NOMO-1 (cell line): ENCODE data around the gene HJV.

Experiments
- DNase-seq, 2 experiments: peaks; one replicate each; lab custom pipeline; 2025; ENCODE audit not compliant: unreplicated experiment in 2 of 2; lab: John Stamatoyannopoulos, UW

The HJV gene

DNA sequence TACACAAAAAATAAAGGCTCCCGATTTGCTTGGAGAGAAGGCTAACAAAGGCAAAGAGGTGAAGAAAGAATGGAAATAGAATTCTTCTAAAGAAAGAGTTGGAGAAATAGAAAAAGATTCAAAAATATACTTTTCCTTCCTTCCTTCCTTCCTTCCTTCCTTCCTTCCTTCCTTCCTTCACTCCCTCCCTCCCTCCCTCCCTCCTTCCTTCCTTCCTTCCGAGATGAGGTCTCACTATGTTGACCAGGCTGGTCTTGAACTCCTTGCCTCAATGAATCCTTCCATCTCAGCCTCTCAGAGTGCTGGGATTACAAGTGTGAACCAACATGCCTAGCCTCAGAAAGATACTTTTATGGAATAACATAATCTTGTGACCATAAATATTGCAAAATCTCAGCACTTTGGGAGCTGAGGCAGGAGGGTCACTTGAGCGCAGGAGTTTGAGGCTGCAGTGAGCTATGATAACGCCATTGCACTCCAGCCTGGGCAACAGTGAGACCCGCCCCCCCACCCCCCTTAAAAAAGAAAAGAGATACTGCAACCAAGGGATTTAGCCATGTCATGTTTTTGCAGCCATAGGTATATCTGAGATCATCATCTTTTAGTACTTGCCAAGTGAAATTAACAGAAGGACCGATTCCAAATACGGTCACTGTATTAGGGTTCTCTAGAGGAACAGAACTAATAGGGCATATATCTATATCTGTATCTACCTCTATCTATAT is 1.0 kb upstream of the HJV start:
- DNase-seq = no peak

DNA sequence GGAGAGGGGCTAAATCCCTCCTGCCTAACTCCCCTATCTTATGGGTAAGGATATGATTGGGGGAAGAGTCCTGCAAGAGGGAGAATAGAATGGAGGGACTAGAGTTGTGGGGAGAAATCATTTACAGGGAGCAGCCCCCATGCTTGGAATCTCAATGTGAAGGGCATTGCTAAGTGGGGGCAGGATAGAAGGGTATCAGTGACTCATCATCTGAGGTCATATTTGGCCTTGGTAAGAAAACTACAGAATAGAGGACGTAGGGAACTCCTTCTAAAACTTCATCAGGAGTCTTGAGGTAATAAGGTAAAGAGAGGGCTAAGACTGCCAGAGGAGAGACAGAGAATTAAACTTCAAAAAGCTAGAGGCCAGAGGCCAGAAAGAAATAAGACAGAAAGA is 487 bp downstream of the HJV start:
- DNase-seq = no peak

DNA sequence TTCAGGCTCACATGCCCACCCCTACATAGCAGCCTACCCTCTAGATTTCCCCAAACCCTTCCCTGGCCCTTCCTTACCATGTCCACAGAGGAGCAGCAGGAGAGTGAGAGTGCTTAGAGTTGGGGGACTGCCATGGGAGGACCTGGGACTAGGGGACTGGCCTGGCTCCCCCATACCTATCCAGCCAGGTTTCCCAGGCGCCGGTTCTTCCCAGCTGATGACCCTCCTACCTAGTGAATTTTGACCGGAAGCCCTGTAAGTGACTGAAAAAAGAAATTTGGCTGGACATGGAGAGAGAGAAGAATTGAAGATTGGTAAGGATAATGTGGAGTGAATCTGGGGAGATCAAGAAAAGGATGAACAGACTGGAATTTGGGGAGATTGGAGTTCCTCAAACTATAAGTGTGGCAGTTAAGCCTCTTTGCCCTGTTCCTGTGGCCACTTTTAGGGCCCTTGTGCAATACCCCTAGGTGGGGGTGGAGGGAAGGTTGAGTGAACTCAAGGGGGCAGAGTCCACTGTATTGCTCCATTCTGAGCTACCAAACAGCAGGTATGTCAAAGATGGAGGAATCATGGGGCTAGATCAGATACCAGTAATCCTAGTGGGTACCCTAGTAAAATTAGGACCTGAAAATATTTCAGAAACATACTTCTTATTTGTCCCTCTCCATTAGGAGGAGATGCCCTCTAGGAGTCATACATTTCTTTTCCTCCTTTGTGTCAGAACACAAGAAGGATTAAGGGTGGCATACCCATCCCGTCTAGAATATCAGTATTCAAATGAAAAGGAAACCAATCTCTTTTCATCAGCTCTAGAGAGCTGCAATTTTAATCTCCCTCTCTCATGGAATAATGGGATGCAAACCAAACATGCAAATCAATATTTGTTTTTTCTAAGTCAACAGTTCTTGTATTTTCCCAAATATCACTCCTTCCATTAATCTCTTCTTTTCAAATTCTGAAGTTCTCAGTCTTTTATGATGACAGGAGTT is 1.2 kb downstream of the HJV start:
- DNase-seq = peak; percentile 71 to 77

DNA sequence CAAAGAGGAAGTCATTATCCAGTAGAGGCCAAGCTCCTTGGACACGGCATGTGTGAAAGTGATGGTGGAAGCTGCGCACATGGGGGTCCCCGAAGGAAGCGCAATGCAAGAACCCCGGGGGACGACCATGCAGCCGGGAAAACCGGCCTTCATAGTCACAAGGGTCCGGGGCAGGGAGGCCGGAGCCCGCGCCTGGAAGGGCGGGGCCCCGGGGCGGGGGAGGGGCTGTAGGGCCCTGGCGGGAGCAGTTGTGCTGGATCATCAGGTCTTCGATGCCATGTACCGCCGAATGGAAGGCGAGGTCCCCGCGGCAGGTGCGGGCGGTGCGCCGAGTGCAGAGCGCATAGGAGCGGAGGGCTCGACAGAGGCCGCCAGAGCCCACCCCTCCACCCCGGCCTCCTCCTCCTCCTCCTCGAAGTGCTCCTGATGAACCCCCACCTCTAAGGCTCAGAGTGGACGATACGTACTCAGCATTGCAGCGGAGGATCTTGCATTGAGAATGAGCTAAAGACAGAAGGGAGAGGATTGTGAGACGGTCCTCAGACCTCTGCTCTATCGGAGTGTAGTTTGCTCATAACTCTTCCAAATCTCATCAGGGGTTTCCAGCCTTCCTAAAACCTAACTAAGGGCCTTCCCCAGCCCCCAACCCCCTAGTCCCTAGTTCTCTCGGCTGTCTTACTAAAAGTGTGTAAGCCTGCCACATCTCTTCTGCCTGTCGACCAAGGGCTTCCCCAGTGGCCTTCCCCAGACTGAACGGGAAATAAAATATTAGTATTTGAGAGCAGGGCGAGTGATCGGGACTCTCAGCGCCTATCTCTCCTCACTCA is 2.1 kb downstream of the HJV start:
- DNase-seq = no peak

DNA sequence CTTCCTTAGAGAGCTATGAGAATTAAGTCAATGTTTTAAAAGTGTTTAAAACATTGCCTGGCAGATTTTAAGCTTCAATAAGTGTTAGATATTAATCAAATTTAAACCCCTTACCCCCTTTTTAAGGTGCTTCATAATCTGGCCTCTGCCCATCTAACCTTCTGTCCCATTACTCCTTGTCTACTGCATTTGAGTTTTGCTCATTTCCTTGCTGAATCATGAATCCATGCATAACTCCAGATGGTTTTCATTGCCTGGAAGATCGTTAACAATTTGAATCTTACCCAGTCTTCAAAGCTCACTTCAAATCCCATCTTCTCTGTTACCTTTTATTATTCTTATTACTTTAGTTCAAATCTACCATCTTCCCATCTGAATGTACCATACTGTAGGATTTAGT is 4.6 kb downstream of the HJV start:
- DNase-seq = no peak

GRCh38 chr1:146013559-146013922 is 8.0 kb downstream of the HJV start:
- DNase-seq = no peak

DNA sequence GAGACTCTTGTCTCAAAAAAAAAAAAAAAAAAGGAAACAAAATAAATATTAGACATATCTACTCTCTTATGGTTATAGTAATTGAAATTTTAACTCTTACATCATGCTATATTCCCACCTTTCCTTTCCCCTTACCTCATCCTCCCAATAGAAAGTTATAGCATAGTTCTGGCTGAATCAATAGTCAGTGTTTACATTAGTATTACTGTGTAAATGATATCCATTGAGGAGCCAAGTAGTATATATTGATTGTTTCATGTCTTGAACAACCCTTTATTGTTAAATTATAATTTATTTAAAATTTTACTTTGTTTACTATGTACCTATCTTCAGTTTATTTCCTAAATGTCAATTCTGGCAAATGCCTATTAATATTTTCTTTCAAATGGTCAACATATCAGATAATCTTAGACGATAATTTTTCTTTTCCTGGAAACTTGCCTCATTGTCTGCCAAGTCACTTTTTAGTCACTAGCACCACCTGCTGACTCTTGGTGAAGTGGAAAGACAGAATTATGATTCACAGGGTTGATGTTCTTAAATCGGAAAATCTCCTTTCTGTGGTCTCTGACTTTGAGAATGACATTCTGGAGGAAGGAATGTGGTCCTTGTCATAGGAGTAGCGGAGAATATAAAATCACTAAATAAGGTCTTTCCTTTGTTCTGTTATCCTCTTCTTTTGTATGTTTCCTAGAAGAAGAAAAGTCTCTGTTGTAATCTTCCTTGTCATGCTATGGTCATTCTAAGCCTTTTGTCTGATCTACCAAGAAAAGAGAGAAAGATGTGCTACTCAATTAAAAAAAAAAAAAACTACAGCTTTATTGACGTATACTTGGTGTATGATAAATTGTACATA is 8.6 kb downstream of the HJV start:
- DNase-seq = peak; percentile 38 to 79

DNA sequence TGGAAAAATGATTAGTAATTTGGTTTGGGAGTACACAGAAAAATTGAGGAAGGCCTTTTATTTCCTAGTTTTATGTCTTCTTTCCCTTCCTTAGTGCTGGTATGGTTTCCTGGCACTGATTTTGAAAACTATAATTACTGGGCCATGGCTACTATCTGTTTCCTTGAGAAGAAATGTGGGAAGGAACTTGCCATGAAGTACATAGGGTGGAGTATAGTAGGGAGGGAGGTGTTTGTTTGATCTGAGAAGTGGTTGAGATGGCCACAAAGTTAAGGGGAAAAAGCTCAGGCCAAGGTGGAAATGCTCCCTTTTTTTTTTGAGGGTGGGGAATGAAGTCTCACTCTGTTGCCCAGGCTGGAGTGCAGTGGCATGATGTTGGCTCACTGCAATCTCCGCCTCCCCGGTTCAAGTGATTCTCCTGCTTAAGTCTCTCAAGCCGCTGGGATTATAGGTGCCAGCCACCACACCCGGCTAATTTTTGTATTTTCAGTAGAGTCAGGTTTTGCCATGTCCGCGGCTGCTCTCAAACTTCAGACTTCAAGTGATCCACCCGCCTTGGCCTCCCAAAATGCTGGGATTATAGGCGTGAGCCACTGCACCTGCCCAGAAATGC is 11.3 kb downstream of the HJV start:
- no peak for DNase-seq

- DNase-seq = no peak
Observed at GRCh38 chr1:146007489-146008133, 13.9 kb downstream of the HJV start.

GRCh38 chr1:146001709-146002108 is 19.8 kb downstream of the HJV start:
- DNase-seq = no peak

DNA sequence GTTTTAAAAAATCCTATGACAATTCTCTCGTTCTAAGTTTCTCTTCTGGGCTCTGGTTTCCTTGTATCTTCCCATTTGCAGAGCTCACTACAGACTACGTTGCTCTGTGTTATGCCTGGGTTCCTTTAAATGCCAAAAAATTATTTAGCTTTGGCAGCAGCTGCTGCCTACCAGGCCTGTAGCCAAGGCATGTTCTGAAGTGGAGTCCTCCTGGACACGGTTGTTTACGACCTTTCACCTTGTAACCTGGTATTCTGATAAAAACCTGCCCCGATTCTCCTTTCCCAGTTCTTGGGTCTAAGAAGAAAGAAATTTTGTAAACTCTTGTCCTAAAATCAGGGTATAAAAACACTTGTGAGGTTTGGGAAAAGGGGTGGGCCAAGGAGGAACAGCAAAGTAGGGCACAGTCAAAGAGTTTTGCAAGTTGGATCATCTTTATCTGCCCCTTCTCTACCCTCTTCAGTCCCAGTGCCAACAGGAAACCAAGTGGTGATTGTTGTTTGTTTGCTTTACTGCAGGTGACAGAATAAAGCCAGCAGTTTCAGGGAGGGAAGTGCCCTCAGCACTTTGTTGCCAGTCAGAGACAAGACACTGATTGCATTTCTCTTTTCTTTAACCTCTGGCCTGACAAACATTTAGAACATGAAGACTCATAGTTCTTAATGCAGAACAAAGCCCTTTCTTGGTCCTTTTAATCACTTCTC is 22.1 kb downstream of the HJV start:
- no peak for DNase-seq

- DNase-seq = no peak
Observed at GRCh38 chr1:145997718-145998023, 23.9 kb downstream of the HJV start.

DNA sequence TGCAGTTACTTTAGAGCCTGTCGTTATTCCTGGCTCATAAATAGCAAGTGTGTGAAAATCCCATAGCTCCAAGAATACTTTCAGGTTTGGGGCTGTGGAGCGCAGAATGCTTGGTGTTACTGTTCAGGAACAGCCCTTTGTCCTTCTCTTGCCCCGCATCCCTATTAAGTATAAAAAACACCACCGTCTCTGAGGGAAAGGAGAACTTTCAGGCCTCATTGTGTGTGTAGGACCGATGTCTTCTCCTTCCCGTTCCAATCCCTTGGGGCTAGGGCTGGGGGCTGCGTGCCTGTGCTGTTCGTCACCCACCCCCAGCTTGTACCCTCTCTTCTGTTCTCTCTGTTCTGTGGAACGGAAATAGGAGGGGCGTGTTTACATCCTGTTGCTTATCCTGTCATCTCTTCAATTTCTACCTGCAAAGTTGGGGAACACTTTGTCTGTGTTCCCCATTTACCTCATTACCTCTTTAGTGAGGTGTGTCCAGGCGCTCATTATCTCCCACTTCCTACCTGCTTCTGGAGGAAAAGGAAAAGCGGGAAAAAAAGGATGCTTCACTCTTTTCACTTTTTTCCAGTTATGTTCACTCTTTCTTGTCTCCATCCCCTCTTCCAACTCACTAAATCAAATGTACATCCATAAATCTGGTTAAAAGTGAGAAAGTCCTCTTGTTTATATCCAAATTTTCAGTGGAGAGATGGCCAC is 24.4 kb downstream of the HJV start:
- DNase-seq = peak; percentile 21 to 61

- DNase-seq = peak; percentile 94 to 95
Observed at GRCh38 chr1:145996433-145997015, 25.0 kb downstream of the HJV start, which contains the start of gene TXNIP. TSS of gene TXNIP (minus strand) at chr1:145996579. CDS start at chr1:145996266, 313 bp downstream.

GRCh38 chr1:145995964-145996432 is 25.5 kb downstream of the HJV start:
- no peak for DNase-seq

DNA sequence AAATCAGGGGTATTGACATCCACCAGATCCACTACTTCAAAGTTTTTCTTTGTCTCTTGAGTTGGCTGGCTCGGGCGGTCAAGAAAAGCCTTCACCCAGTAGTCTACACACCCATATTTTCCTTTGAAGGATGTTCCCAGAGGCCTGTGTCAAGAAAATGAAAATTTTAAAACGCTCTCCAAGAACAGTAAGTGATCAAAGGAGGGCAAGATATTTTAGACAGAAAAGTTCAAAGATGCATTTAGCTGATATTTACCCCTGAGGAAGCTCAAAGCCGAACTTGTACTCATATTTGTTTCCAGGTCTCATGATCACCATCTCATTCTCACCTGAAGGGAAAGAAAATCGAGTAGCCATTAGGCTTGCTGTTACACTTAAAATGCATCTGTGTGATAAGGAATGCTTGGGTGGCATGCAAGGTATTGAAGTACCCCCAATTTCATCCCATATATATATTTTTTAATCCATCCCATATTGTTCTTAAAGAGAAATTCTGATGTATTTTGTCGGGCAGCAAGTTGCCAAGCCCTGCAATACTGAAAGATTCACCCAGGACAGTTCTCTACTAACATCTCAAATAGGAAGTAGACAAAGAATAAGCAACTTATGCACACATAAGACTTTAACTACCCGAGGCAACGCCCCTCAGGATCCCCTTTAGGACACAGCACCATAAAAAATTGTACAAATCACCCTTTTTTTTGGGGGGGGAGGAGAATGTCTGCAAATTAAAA is 26.2 kb downstream of the HJV start:
- DNase-seq = peak in 1 of 2 experiments; percentile 21
